DOHH2 (cell line): Measurements from ENCODE around the gene PEF1.

ENCODE experiments used
- H3F3A ChIP-seq: fragments of 200-600 bp; sonication (generic), shearing (Covaris generic); 2 replicates; pipeline ENCODE4 v1.6.0; 2016; ENCODE audit warnings: antibody characterized with exemption, mild to moderate bottlenecking; ENCODE audit not compliant: control insufficient read depth, insufficient read depth
- H3K27ac ChIP-seq: fragments of 200-600 bp; sonication (generic); 2 replicates; pipeline ENCODE4 v1.5.1; 2014; ENCODE audit warnings: low read depth, mild to moderate bottlenecking, low read length, moderate library complexity
- H3K27me3 ChIP-seq: fragments of 200-600 bp; sonication (generic); 2 replicates; pipeline ENCODE4 v1.6.1; 2014; ENCODE audit warnings: mild to moderate bottlenecking, low read length, mixed read lengths; ENCODE audit not compliant: control insufficient read depth
- H3K36me3 ChIP-seq: fragments of 200-600 bp; sonication (generic); 2 replicates; pipeline ENCODE4 v1.6.1; 2014; ENCODE audit warnings: mild to moderate bottlenecking, low read length, moderate library complexity, mixed read lengths; ENCODE audit not compliant: control insufficient read depth
- H3K4me1 ChIP-seq: fragments of 200-600 bp; sonication (generic); 2 replicates; pipeline ENCODE4 v1.6.1; 2014; ENCODE audit warnings: mild to moderate bottlenecking, low read length, mixed read lengths; ENCODE audit not compliant: control insufficient read depth
- H3K4me2 ChIP-seq: fragments of 200-600 bp; sonication (generic); 2 replicates; pipeline ENCODE4 v1.6.0; 2014; ENCODE audit warnings: mild to moderate bottlenecking, low read length, moderate library complexity
- H3K4me3 ChIP-seq: fragments of 200-600 bp; sonication (generic); 2 replicates; pipeline ENCODE4 v1.5.1; 2014; ENCODE audit warnings: mild to moderate bottlenecking, low read length, mixed read lengths
- H3K79me2 ChIP-seq: fragments of 200-600 bp; sonication (generic); 2 replicates; pipeline ENCODE4 v1.6.1; 2014; ENCODE audit warnings: mild to moderate bottlenecking, low read length, mixed read lengths; ENCODE audit not compliant: control insufficient read depth
- H3K9me2 ChIP-seq: fragments of 200-600 bp; sonication (generic); replicated peaks from 2 replicates; pipeline ENCODE4 v1.6.1; 2014; ENCODE audit warnings: mild to moderate bottlenecking, low read length, mixed read lengths; ENCODE audit not compliant: control insufficient read depth
- H3K9me3 ChIP-seq: fragments of 200-600 bp; sonication (generic); 2 replicates; pipeline ENCODE4 v1.6.1; 2014; ENCODE audit warnings: antibody characterized with exemption, low read length, mixed read lengths; ENCODE audit not compliant: control insufficient read depth, insufficient read depth
- H4K20me1 ChIP-seq: fragments of 200-600 bp; sonication (generic); 2 replicates; pipeline ENCODE4 v1.6.0; 2014; ENCODE audit warnings: low read depth, mild to moderate bottlenecking, antibody characterized with exemption, low read length, moderate library complexity; ENCODE audit not compliant: control insufficient read depth, insufficient read depth
- CTCF ChIP-seq: fragments of 200-600 bp; sonication (generic); IDR thresholded peaks from one replicate; pipeline ENCODE4 v1.5.1; 2014; ENCODE audit warnings: antibody characterized with exemption, mild to moderate bottlenecking, low read depth, low read length; ENCODE audit not compliant: poor library complexity, severe bottlenecking
- EZH2phosphoT487 ChIP-seq: fragments of 200-600 bp; sonication (generic); IDR thresholded peaks from 2 replicates; pipeline ENCODE4 v1.6.1; 2017; ENCODE audit warnings: borderline replicate concordance, mild to moderate bottlenecking, antibody characterized with exemption, low read length, moderate library complexity, mixed read lengths

PEF1 gene

GRCh38 chr1:31660871-31661455 is 16.3 kb upstream of the PEF1 start:
- H3K4me2 ChIP-seq: no peak overlapping the region
- H3K79me2 ChIP-seq: no peaks in the 10 kb centered on the region
- H3K27ac ChIP-seq: no peak overlapping the region
- no peak overlapping the region for H3K4me3 ChIP-seq
- TF ChIP-seq EZH2phosphoT487: no peak
- TF ChIP-seq CTCF: no peak
- peaks cover 14% of the 10 kb centered on the region for H3K27me3 ChIP-seq
- H3K4me1 ChIP-seq: no peaks in the 10 kb centered on the region
- H3F3A ChIP-seq: no peaks in the 10 kb centered on the region
- H3K36me3 ChIP-seq: no peaks in the 10 kb centered on the region
- no peaks in the 10 kb centered on the region for H4K20me1 ChIP-seq
- H3K9me3 ChIP-seq: no peaks in the 10 kb centered on the region
- H3K9me2 ChIP-seq: no peaks in the 10 kb centered on the region

- Histone ChIP-seq H4K20me1 (no peaks in the 10 kb centered on the region), H3K36me3 (no peaks in the 10 kb centered on the region), H3K4me3 (no peak overlapping the region), H3F3A (no peaks in the 10 kb centered on the region), H3K4me1 (no peaks in the 10 kb centered on the region), H3K4me2 (no peak overlapping the region), H3K9me2 (no peaks in the 10 kb centered on the region), H3K27ac (no peak overlapping the region), H3K27me3 (peaks cover 13% of the 10 kb centered on the region), H3K79me2 (no peaks in the 10 kb centered on the region), H3K9me3 (no peaks in the 10 kb centered on the region)
- no peak for TF ChIP-seq CTCF
- no peak for TF ChIP-seq EZH2phosphoT487
Observed at GRCh38 chr1:31659889-31660288, 15.2 kb upstream of the PEF1 start.

- H3K79me2 ChIP-seq: no peaks in the 10 kb centered on the region
- H4K20me1 ChIP-seq: no peaks in the 10 kb centered on the region
- H3K4me1 ChIP-seq: no peaks in the 10 kb centered on the region
- H3K9me3 ChIP-seq: no peaks in the 10 kb centered on the region
- H3K9me2 ChIP-seq: no peaks in the 10 kb centered on the region
- no peak overlapping the region for H3K4me3 ChIP-seq
- no peaks in the 10 kb centered on the region for H3F3A ChIP-seq
- H3K36me3 ChIP-seq: no peaks in the 10 kb centered on the region
- H3K27ac ChIP-seq: no peak overlapping the region
- TF ChIP-seq CTCF (no peak), EZH2phosphoT487 (no peak)
- H3K4me2 ChIP-seq: no peak overlapping the region
- H3K27me3 ChIP-seq: peaks cover 6% of the 10 kb centered on the region
Observed at GRCh38 chr1:31658721-31659120, 14.0 kb upstream of the PEF1 start.
